Coronary artery (tissue), 2 donors: Measurements from ENCODE around the gene ITGA1.

ENCODE experiments used
- DNase-seq: peaks from one replicate; pipeline ENCODE4 v3.0.0-alpha.2; 2017; ENCODE audit warnings: low spot score
- H3K27ac ChIP-seq, 2 donors: fragments of 200-600 bp; sonication (generic); one replicate each; pipeline ENCODE4 v1.5.1; 2016 to 2019
- H3K4me3 ChIP-seq: fragments of 200-600 bp; sonication (generic); 2 replicates; pipeline ENCODE4 v1.5.1; 2016; ENCODE audit warnings: mild to moderate bottlenecking, moderate library complexity
- TF ChIP-seq, protein P1 (sequence below): fragments of 200-600 bp; sonication (generic); IDR thresholded peaks from one replicate; pipeline ENCODE4 v1.5.1; 2019; ENCODE audit warnings: antibody characterized with exemption

Gene ITGA1

DNA sequence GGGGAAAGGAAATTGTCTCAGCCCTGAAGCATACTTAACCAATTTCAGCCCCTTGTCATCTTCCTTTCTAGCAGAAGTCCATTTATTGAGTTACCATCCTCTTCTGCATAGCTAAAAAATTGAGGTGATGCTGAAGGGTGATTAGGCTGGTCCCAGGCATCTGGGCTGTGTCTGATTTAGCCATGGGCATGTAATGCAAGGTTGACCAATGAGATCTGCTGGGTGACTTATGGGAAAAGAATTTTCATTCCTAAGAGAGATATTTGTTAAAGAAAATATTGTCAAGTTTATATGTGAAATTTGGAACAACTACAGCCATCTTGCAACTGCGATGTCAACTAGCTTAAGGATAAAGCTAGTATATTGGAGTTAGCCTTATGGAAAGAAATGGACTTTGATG lies 206.6 kb downstream of the ITGA1 start:
- no peak overlapping the region for H3K27ac ChIP-seq
- DNase-seq = no peak
- TF ChIP-seq, protein P1, sequence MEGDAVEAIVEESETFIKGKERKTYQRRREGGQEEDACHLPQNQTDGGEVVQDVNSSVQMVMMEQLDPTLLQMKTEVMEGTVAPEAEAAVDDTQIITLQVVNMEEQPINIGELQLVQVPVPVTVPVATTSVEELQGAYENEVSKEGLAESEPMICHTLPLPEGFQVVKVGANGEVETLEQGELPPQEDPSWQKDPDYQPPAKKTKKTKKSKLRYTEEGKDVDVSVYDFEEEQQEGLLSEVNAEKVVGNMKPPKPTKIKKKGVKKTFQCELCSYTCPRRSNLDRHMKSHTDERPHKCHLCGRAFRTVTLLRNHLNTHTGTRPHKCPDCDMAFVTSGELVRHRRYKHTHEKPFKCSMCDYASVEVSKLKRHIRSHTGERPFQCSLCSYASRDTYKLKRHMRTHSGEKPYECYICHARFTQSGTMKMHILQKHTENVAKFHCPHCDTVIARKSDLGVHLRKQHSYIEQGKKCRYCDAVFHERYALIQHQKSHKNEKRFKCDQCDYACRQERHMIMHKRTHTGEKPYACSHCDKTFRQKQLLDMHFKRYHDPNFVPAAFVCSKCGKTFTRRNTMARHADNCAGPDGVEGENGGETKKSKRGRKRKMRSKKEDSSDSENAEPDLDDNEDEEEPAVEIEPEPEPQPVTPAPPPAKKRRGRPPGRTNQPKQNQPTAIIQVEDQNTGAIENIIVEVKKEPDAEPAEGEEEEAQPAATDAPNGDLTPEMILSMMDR = no peak
- H3K4me3 ChIP-seq = no peak overlapping the region

DNA sequence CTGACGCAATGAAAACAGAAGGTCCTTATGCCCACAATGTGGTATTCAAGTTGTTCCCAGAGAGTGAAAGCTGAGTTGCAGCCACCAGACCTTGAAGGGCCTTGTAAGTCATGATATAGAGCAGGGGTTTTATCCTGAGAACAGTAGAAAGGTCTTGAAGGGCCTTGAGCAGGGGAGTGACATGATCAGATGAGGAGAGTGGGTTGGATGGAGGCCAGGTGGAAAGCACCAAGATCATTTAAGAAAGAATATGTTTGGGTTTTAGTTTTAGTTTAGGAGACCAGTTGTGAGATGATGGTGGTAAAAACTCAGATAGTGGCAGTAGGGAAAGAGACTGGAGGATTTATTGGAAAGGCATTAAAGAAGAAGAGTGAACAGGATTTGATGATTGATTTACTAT lies 207.4 kb downstream of the ITGA1 start:
- TF ChIP-seq, protein P1 = no peak

DNA sequence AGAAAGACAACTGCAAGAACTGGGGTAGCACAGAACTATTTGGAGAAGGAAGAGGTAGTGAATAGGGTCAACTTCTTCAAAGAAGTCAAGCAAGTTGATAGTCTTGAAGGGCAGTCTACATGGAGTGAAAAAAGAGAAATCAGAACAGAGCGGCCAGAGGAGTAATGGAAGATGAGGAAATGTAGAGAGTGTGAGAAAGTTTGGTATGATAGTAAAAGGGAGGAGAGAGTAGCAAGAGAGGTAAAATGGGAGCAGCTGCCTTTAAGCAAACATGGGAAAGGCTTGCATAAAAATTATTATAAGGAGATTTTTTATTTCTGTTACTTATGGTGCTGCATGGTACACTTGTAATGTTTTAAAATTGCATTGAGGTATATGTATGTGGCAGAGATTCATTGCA lies 208.2 kb downstream of the ITGA1 start:
- TF ChIP-seq, protein P1 = no peak
- Histone ChIP-seq H3K27ac (no peak overlapping the region), H3K4me3 (no peak overlapping the region)
- no peak for DNase-seq

More for the DNA sequence above, 207.4 kb downstream of the ITGA1 start:
- Histone ChIP-seq H3K27ac (no peak overlapping the region), H3K4me3 (no peak overlapping the region)
- no peak for DNase-seq

DNA sequence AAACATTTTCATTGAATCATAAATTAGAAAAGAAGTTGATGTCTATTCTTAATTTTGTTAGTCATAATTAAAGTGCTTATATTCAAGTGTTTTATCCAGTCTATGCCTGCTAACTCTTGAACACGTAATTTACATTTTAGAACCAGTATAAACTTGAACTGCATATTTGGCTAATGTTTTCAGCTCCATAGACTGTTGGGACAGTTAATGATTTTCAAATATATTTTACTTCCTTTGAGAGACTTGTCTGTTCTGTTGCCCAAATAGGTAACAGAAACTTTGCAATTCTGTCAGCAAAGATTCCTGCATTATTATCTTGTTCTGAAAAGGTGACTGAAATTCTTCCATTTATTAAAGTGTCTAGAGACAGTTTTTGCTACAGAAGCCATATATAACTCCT lies 209.3 kb downstream of the ITGA1 start:
- DNase-seq = no peak
- Histone ChIP-seq H3K27ac (no peak overlapping the region), H3K4me3 (no peak overlapping the region)
- TF ChIP-seq, protein P1 = no peak

DNA sequence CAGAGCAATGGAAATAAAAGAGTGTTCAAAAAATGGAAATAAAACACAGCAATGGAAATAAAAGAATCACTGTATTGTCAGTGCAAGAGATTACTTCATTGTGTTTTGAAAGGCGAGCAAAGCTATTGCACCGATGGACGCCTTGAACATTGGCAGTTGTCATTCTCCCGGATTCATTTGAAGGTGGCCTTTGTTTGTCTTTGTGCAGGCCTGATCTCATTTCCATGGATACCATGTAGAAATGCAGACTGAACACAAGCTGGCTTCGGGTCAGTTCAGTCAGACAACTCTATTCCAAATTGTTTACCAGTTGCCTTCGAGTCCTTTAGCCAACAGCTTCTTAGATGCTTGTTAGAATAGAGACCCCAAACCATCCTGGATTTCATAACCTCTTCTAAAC lies 209.7 kb downstream of the ITGA1 start:
- Histone ChIP-seq H3K4me3 (no peak overlapping the region), H3K27ac (no peak overlapping the region)
- DNase-seq = no peak
- TF ChIP-seq, protein P1 = no peak

DNA sequence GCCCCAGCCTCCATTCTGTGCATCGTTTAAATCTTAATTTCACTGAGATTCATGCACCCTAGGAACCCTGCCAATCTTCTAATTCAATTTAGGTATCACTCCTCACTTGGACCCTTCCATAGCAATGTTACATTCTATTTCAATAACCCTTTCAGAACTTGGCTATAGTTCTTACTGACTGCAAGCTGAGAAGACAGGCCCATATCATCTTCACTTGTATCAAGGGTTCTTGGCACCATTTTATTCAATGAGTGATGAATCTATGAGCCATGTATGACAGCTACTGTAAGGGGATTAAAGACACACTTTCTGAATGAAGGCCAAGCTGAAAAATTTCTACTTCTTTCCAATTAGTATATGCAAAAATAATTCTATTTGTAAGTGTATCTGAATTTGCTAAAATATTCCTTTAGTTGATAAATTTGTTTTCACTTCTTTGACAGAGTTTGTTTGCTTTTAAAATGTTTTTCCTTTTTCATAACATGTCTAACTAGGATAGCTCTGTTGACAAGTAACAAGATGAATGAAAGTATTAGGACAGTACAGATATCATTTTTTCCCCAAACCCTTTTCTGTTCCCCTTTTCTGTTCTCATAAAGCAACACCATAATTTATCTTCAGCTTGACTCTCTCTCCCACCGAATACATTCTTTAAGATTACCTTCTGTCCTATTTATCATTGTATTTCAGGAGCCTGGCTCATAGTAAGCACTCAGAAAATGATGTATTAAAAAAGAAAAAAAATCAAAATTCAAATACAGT lies 211.0 kb downstream of the ITGA1 start:
- no peak for DNase-seq
- Histone ChIP-seq H3K4me3 (no peak overlapping the region), H3K27ac (no peak overlapping the region)
- TF ChIP-seq, protein P1 = no peak

DNA sequence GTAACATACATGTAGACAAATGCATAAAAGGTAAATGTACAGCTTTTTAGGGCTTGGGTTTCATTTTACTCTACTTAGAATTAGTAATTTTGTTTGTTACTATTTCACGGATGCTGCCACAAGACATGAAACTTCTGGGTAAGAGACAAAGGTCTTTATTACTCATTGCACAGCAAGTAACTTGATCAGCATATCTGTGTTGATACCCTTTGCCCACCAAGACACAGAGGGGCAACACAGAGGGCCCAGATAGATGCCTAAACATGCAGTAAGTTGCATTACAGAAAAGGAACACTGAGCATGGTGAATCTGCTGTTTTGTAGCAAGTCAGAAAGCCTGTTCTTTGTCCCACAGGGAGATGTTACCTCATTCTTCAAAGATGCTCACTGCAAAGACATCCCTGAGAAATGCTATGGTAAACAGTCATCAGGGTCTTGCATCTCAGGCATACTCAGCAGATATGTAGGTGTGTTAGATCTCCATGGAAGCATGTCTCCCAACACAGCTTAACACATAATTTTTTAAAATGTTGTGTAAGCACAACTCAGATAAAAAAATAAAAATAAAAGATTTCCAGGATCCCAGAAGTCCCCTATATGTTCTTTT lies 211.7 kb downstream of the ITGA1 start:
- no peak for DNase-seq

More for the DNA sequence above, 211.7 kb downstream of the ITGA1 start:
- TF ChIP-seq, protein P1 = no peak
- H3K4me3 ChIP-seq = no peak overlapping the region
- H3K27ac ChIP-seq = no peak overlapping the region
